Adipocyte (in vitro differentiated cells): ENCODE data around the gene RPUSD4.
"Not testable (repeated sequence)": the region's sequence is repeated elsewhere in the genome, so short reads cannot be mapped to it uniquely, and the experiment has no call there.

Experiments
- DNase-seq: peaks from one replicate; pipeline ENCODE4 v3.0.0-alpha.2; 2015; ENCODE audit warnings: low read depth
- H3K27me3 ChIP-seq: replicated peaks from 2 replicates; pipeline ENCODE4 v1.7.0; 2013; ENCODE audit warnings: mild to moderate bottlenecking, low read length, moderate library complexity; ENCODE audit not compliant: control insufficient read depth, insufficient read depth
- H3K36me3 ChIP-seq: 2 replicates; pipeline ENCODE4 v1.7.0; 2013; ENCODE audit warnings: low read length, mild to moderate bottlenecking, moderate library complexity; ENCODE audit not compliant: control insufficient read depth, insufficient read depth, severe bottlenecking
- H3K4me1 ChIP-seq: 2 replicates; pipeline ENCODE4 v1.7.0; 2013; ENCODE audit warnings: mild to moderate bottlenecking, low read length, moderate library complexity; ENCODE audit not compliant: control insufficient read depth, insufficient read depth
- H3K4me3 ChIP-seq: 2 replicates; pipeline ENCODE4 v1.7.0; 2013; ENCODE audit warnings: mild to moderate bottlenecking, low read length, moderate library complexity
- H3K9ac ChIP-seq: 2 replicates; pipeline ENCODE4 v1.7.0; 2013; ENCODE audit warnings: mild to moderate bottlenecking, low read length, moderate library complexity
- H3K9me3 ChIP-seq: 2 replicates; pipeline ENCODE4 v1.7.0; 2013; ENCODE audit warnings: mild to moderate bottlenecking, low read length, moderate library complexity; ENCODE audit not compliant: control insufficient read depth

RPUSD4 gene

DNA sequence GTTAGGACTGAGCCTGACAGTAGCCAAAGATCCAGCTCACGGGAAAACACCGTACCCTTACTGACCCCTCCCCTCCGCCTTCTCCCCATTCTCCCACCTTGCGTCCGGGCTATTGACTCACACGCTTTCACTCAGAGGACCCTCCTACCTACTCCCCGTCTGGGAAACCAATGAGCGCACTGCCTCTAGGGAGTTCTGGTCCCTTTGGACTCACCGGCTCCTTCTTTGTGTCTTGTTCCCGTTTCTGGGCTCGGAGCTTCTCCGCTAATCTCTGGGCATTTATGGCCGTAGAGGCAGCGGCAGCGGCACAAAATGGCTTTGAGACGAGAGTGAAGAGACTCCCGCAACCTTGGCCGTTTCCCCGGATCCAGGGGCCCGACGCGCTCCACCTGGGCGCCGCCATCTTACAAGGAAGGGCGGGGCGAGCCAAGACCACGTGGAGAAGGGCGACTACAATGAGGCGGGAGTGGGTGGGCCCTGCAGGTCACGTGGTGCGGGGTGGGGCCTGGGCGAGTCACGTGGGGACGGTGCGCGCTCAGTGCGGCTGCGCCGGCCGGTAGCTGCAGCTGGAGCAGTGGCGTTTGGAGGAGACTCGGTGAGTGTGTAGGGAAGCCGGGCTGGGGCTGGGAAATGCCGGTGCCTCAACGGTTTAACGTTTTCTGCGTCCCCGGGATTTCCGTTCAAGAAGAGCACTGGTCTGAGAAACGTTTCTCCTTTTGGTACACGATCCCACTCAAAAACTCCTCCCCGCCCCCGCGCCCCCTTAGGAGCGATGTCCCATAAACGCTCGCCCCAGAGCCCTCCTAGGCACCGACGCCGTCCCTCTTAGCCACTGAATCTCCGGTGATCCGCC, at the start of gene RPUSD4, which contains the start of gene FAM118B:
RPUSD4 (minus strand) TSS at position 415 of the 853 bp plus-strand sequence; CDS start at position 403, 12 bp downstream.
FAM118B (plus strand) TSS at position 547 of the 853 bp plus-strand sequence. CDS start 23,220 bp downstream, outside the sequence.
- peak within 1 kb of the TSS; percentile 93 for H3K9ac ChIP-seq
- DNase-seq = peak; percentile 100
- peak within 1 kb of the TSS; percentile 98 for H3K4me3 ChIP-seq

DNA sequence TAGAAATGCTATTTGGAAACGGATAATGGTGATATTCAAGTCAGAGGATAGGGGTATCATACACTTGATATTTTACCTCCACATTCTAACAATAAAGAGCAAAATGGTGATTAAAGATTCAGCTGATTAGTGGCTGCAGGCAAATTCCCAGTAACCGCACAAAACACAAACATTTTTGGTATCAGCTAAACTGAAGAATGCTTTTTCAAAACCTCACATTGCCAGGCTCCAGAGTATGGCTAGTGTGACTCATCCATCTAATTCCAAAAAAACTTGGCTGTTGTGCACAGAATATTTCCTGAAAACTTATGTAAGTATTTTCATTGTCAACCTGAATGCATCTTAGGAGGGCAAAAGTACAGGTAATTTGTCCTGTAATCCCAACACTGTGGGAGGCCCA, 46.3 kb upstream of the RPUSD4 start:
- Histone ChIP-seq H3K4me1 (peaks cover 27% of the 10 kb centered on the region), H3K9me3 (no peaks in the 10 kb centered on the region), H3K4me3 (no peak overlapping the region), H3K36me3 (peaks cover 50% of the 10 kb centered on the region), H3K9ac (no peak overlapping the region), H3K27me3 (no peaks in the 10 kb centered on the region)
- peak; percentile 73 for DNase-seq

More for the DNA sequence above, at the start of gene RPUSD4, which contains the start of gene FAM118B:
- Histone ChIP-seq H3K36me3 (peaks cover 22% of the 10 kb centered on the region), H3K27me3 (no peaks in the 10 kb centered on the region), H3K9me3 (no peaks in the 10 kb centered on the region), H3K4me1 (peaks cover 29% of the 10 kb centered on the region)

- peaks cover 50% of the 10 kb centered on the region for H3K36me3 ChIP-seq
- peaks cover 27% of the 10 kb centered on the region for H3K4me1 ChIP-seq
- no peaks in the 10 kb centered on the region for H3K27me3 ChIP-seq
- no peak overlapping the region for H3K9ac ChIP-seq
- peak; percentile 51 for DNase-seq
- no peaks in the 10 kb centered on the region for H3K9me3 ChIP-seq
- no peak overlapping the region for H3K4me3 ChIP-seq
Observed at GRCh38 chr11:126257144-126257543, 45.7 kb upstream of the RPUSD4 start.

DNA sequence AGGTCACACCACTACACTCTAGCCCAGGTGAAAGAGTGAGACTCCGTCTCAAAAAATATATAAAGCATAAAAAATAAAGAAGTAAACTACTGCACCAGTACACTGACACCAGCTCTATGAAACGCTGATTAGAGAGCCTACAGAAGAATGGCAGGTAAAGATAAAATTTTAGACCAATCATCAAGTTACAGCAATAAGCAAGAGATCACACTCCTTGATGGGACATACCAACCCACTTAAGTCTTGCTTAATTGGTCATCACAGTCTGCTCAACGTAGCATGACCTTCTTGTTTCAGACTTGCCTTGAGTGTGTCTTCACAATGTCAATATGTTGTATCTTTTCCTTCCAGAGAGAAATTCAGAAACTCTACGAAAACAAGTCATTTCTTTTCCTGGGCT, 44.8 kb upstream of the RPUSD4 start:
- peaks cover 44% of the 10 kb centered on the region for H3K36me3 ChIP-seq
- H3K4me1 ChIP-seq = peaks cover 25% of the 10 kb centered on the region

GRCh38 chr11:126255507-126255906, 44.1 kb upstream of the RPUSD4 start:
- DNase-seq, H3K4me3 ChIP-seq, H3K9ac ChIP-seq, H3K27me3 ChIP-seq, H3K9me3 ChIP-seq: not testable (repeated sequence)
- Histone ChIP-seq H3K36me3 (peaks cover 45% of the 10 kb centered on the region), H3K4me1 (peaks cover 18% of the 10 kb centered on the region)

More for the DNA sequence above, 44.8 kb upstream of the RPUSD4 start:
- no peak for DNase-seq
- Histone ChIP-seq H3K4me3 (no peak overlapping the region), H3K9ac (no peak overlapping the region), H3K27me3 (no peaks in the 10 kb centered on the region), H3K9me3 (no peaks in the 10 kb centered on the region)

- Histone ChIP-seq H3K4me3 (no peak overlapping the region), H3K4me1 (peaks cover 18% of the 10 kb centered on the region), H3K9me3 (no peaks in the 10 kb centered on the region), H3K36me3 (peaks cover 48% of the 10 kb centered on the region), H3K9ac (no peak overlapping the region), H3K27me3 (no peaks in the 10 kb centered on the region)
- no peak for DNase-seq
Observed at GRCh38 chr11:126254819-126255218, 43.4 kb upstream of the RPUSD4 start.

DNA sequence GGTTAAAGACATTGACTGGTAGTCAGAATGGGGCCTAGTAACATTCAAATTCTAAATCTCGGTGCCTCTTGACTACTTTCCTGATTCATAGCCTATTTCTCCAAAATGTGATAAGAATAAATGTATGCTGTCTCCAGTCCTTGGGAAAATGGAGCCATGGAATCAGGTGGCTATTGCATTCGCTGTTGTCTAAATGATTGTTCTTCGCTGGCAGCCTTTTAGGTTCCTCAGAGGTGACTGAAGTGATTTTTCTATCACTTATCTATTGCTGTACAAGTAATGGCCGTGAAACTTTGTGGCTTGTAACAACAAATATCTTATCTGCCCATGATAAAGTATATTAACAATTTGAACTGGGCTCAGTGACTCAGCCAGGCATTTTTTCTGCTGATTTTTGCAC, 41.8 kb upstream of the RPUSD4 start:
- Histone ChIP-seq H3K4me1 (peaks cover 18% of the 10 kb centered on the region), H3K9ac (no peak overlapping the region), H3K27me3 (no peaks in the 10 kb centered on the region), H3K36me3 (peaks cover 53% of the 10 kb centered on the region), H3K9me3 (no peaks in the 10 kb centered on the region), H3K4me3 (no peak overlapping the region)
- no peak for DNase-seq

DNA sequence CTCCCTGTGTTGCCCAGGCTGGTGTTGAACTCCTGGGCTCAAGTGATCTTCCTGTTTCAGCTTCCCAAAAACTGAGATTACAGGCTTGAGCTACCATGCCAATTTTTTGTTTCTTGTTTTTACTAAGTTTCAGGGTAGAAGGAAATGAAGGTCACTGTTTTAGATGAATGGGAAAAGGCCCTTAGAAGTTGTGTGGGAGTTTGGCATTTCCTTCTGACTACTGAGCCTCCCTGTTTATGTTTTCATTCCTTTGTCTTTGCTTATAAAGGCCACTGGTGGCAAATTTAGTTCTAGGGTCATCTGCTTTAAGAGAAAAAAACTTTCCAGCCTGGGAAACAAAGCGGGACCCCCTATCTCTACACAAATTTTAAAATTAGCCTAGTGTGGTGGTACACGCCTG, 35.2 kb upstream of the RPUSD4 start:
- H3K4me1 ChIP-seq = peaks cover 8% of the 10 kb centered on the region
- H3K27me3 ChIP-seq = no peaks in the 10 kb centered on the region
- H3K9ac ChIP-seq = no peak overlapping the region
- no peaks in the 10 kb centered on the region for H3K9me3 ChIP-seq
- DNase-seq = peak; percentile 40
- peaks cover 46% of the 10 kb centered on the region for H3K36me3 ChIP-seq
- H3K4me3 ChIP-seq = no peak overlapping the region

- Histone ChIP-seq H3K27me3 (no peaks in the 10 kb centered on the region), H3K9ac (no peak overlapping the region), H3K4me1 (peaks cover 6% of the 10 kb centered on the region), H3K36me3 (peaks cover 30% of the 10 kb centered on the region), H3K9me3 (no peaks in the 10 kb centered on the region), H3K4me3 (no peak overlapping the region)
- peak; percentile 25 for DNase-seq
Observed at GRCh38 chr11:126233391-126233790, 21.9 kb upstream of the RPUSD4 start.

DNA sequence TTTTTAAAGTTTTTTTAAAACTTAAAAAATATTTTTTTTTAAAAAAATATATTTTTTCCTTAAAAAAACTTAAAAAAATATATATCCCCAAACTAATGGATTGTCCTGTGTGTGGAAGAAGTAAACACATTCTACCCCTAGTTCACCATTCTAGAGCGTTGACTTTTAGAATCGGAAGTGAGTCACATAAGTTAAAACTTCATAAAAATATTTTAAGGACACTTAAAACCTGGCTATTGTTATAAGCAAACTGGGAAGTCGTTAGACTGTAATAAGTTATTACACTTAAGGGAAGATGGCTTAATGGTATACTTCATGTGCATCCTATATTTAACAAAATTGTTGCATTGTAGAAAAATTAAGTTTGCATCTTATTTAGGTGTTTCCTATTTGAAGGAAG, 21.2 kb upstream of the RPUSD4 start:
- H3K9ac ChIP-seq = no peak overlapping the region
- H3K4me3 ChIP-seq = no peak overlapping the region
- no peak for DNase-seq
- H3K27me3 ChIP-seq = no peaks in the 10 kb centered on the region
- no peaks in the 10 kb centered on the region for H3K9me3 ChIP-seq
- peaks cover 6% of the 10 kb centered on the region for H3K4me1 ChIP-seq
- H3K36me3 ChIP-seq = peaks cover 27% of the 10 kb centered on the region

- Histone ChIP-seq H3K27me3 (no peaks in the 10 kb centered on the region), H3K9ac (no peak overlapping the region), H3K4me3 (no peak overlapping the region), H3K4me1 (peaks cover 6% of the 10 kb centered on the region), H3K36me3 (peaks cover 27% of the 10 kb centered on the region), H3K9me3 (no peaks in the 10 kb centered on the region)
- DNase-seq = peak; percentile 25
Observed at GRCh38 chr11:126231725-126232459, 20.4 kb upstream of the RPUSD4 start.
